ENCODE measurements around the gene RGCC.

The RGCC gene

GRCh38 chr13:41454170-41454569 is 3.2 kb upstream of the RGCC start:
- no peak overlapping the region for H3K4me3 ChIP-seq (ENCODE audit: low read depth, low read length)
- no peak for TF ChIP-seq CTCF (IDR thresholded peaks at IDR 0.05; ENCODE audit: borderline replicate concordance, insufficient read depth, low read depth, low read length)

GRCh38 chr13:41455725-41456419 is 1.5 kb upstream of the RGCC start:
- no peak overlapping the region for H3K4me3 ChIP-seq (ENCODE audit: low read depth, low read length)
- TF ChIP-seq CTCF (IDR thresholded peaks at IDR 0.05; ENCODE audit: borderline replicate concordance, insufficient read depth, low read depth, low read length): no peak

- peak overlapping the region; percentile 75 for H3K4me3 ChIP-seq (ENCODE audit: low read depth, low read length)
- TF ChIP-seq CTCF (IDR thresholded peaks at IDR 0.05; ENCODE audit: borderline replicate concordance, insufficient read depth, low read depth, low read length): no peak
Measured at GRCh38 chr13:41457589-41458186, 338 bp downstream of the RGCC start.

GRCh38 chr13:41458187-41458760 is 924 bp downstream of the RGCC start:
- peak overlapping the region; percentile 75 for H3K4me3 ChIP-seq (ENCODE audit: low read depth, low read length)

DNA sequence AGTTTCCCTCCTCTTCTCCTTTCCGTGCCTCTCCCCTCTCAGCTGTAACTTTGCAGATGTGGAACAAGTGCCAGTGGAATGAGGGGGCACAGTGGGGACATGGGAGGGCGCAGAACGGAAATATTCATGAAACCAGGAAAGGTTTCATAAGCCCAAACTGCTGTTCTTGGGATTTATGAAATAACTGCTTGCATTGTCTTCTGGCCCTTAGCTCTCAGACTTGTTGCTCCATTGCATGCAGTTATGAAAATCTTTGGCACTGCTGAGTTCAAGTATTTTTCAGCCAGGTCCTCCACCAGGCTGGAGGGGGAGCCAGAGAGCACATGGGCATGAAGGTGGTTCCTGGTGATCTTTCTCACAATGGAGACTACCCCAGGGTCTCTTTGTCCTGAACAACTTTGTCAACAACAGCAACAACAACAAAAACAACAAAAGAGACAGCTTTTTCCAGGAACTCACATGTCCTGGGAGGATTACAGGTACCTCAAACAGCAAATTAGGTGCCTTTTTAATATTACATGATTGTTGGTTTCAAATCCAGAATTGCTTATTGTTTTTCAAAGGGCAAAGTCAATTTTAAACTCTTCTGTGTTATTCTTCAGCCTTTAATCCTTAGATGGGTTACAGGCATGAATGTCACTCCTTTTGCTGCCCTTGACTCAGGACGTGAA is 1.5 kb downstream of the RGCC start:
- peak; percentile 86 for TF ChIP-seq CTCF (IDR thresholded peaks at IDR 0.05; ENCODE audit: borderline replicate concordance, insufficient read depth, low read depth, low read length)
- H3K4me3 ChIP-seq (ENCODE audit: low read depth, low read length): peak overlapping the region; percentile 75

More at GRCh38 chr13:41458187-41458760, 924 bp downstream of the RGCC start:
- no peak for TF ChIP-seq CTCF (IDR thresholded peaks at IDR 0.05; ENCODE audit: borderline replicate concordance, insufficient read depth, low read depth, low read length)

GRCh38 chr13:41459432-41460073 is 2.2 kb downstream of the RGCC start:
- H3K4me3 ChIP-seq (ENCODE audit: low read depth, low read length): no peak overlapping the region
- TF ChIP-seq CTCF (IDR thresholded peaks at IDR 0.05; ENCODE audit: borderline replicate concordance, insufficient read depth, low read depth, low read length): no peak
